HCT116 (cell line): ENCODE data around the gene CEP72. TPM values are rescaled to one million over a fixed set of nuclear protein-coding genes. Genes with fewer than 3 reads are reported as not detected.

ENCODE experiments used
- ATAC-seq: fragments of 200-7000 bp; cut with Tn5 transposase; 2 replicates; pipeline ENCODE4 v1.9.1; 2020; ENCODE audit warnings: mild to moderate bottlenecking, moderate library complexity
- BruUV-seq: library from RNA; stranded (reverse); fragments of 400-500 nt; replicated peaks from 2 replicates; lab custom pipeline; 2021; lab: Mats Ljungman, UMichigan
- CTCF ChIA-PET: fragments of 300-600 bp; sonication (Branson Sonifier 250); formaldehyde crosslinking; loops from one replicate; lab custom pipeline; 2021; ENCODE audit warnings: antibody characterized with exemption; lab: Charles Lee
- POLR2A ChIA-PET: fragments of 300-600, 350-600 bp; sonication (Branson Sonifier 250); formaldehyde crosslinking; loops from one replicate; lab custom pipeline; 2021; ENCODE audit warnings: antibody characterized with exemption; lab: Charles Lee
- RAD21 ChIA-PET, 2 experiments: fragments of 300-600 bp; sonication (Branson Sonifier 250); formaldehyde crosslinking; loops; one replicate each; lab custom pipeline; 2023; ENCODE audit warnings: low total read pairs in 2 of 2; ENCODE audit not compliant: uncharacterized antibody in 2 of 2, unreplicated experiment in 2 of 2, low non-redundant PET in 1 of 2; lab: Charles Lee
- DNase-seq: peaks from one replicate; pipeline ENCODE4 v3.0.0-alpha.2; 2010; ENCODE audit warnings: low read depth, low spot score
- H2AFZ ChIP-seq: fragments of 200-600 bp; shearing (Covaris generic), sonication (generic); 2 replicates; pipeline ENCODE4 v1.6.1; 2017; ENCODE audit warnings: low read depth, mixed run types, mixed read lengths, antibody characterized with exemption, low read length; ENCODE audit not compliant: poor library complexity, severe bottlenecking
- H3K27ac ChIP-seq: 2 replicates; pipeline ENCODE4 v1.5.1; 2012; ENCODE audit warnings: low read depth, low read length
- H3K27me3 ChIP-seq: fragments of 200-600 bp; sonication (generic); 2 replicates; pipeline ENCODE4 v1.6.1; 2016; ENCODE audit warnings: mixed run types, low read length, mixed read lengths; ENCODE audit not compliant: insufficient read depth
- H3K36me3 ChIP-seq, 2 experiments: fragments of 200-500 bp in 1 of 2; fragments of 200-600 bp in 1 of 2; sonication (Bioruptor generic) in 1 of 2; sonication (generic) in 1 of 2; 2 replicates each; pipeline versions ENCODE4 v1.5.1 to v1.6.1; 2014 to 2016; ENCODE audit warnings: low read length in 2 of 2, inconsistent platforms in 1 of 2, mixed read lengths in 1 of 2, mixed run types in 1 of 2; ENCODE audit not compliant: insufficient read depth in 2 of 2, control insufficient read depth in 1 of 2
- H3K4me1 ChIP-seq, 2 experiments: fragments of 200-600 bp in 1 of 2; sonication (generic) in 1 of 2; 2 replicates each; pipeline versions ENCODE4 v1.5.1 to v1.6.1; 2012 to 2017; ENCODE audit warnings: low read length in 2 of 2, inconsistent platforms in 1 of 2, mild to moderate bottlenecking in 1 of 2, mixed read lengths in 1 of 2, mixed run types in 1 of 2, moderate library complexity in 1 of 2; ENCODE audit not compliant: insufficient read depth in 2 of 2, control insufficient read depth in 1 of 2
- H3K4me2 ChIP-seq: fragments of 200-600 bp; sonication (generic); 2 replicates; pipeline ENCODE4 v1.6.1; 2017; ENCODE audit warnings: mixed run types, low read length, mixed read lengths
- H3K4me3 ChIP-seq, 2 experiments: fragments of 200-600 bp in 1 of 2; sonication (generic) in 1 of 2; replicated peaks in 1 of 2; 2 replicates each; pipeline ENCODE4 v1.5.1; 2011 to 2016; ENCODE audit warnings: low read length in 2 of 2, control low read depth in 1 of 2, low read depth in 1 of 2, mild to moderate bottlenecking in 1 of 2, mixed read lengths in 1 of 2, mixed run types in 1 of 2
- H3K79me2 ChIP-seq: fragments of 200-600 bp; sonication (generic); 2 replicates; pipeline ENCODE4 v1.6.1; 2017; ENCODE audit warnings: mild to moderate bottlenecking, mixed run types, low read length, moderate library complexity, mixed read lengths; ENCODE audit not compliant: insufficient read depth
- H3K9ac ChIP-seq: fragments of 200-600 bp; sonication (generic); 2 replicates; pipeline ENCODE4 v1.6.1; 2016; ENCODE audit warnings: low read length, mixed read lengths
- H3K9me2 ChIP-seq: fragments of 200-600 bp; sonication (generic), shearing (Covaris generic); 2 replicates; pipeline ENCODE4 v1.6.1; 2017; ENCODE audit warnings: mixed run types, mild to moderate bottlenecking, moderate library complexity; ENCODE audit not compliant: insufficient read depth
- H3K9me3 ChIP-seq, 2 experiments: fragments of 200-500 bp in 1 of 2; fragments of 200-600 bp in 1 of 2; sonication (Bioruptor generic) in 1 of 2; sonication (generic) in 1 of 2; 2 replicates each; pipeline ENCODE4 v1.6.1; 2014 to 2017; ENCODE audit warnings: low read length in 2 of 2, mixed read lengths in 2 of 2, inconsistent platforms in 1 of 2, low read depth in 1 of 2, mild to moderate bottlenecking in 1 of 2, mixed run types in 1 of 2, moderate library complexity in 1 of 2; ENCODE audit not compliant: control insufficient read depth in 1 of 2, insufficient read depth in 1 of 2
- H4K20me1 ChIP-seq: fragments of 200-600 bp; sonication (generic), shearing (Covaris generic); 2 replicates; pipeline ENCODE4 v1.6.1; 2017; ENCODE audit warnings: mixed run types, mild to moderate bottlenecking, moderate library complexity; ENCODE audit not compliant: insufficient read depth
- ATF3 ChIP-seq: IDR thresholded peaks from 2 replicates; pipeline ENCODE4 v1.6.1; 2012
- CBX3 ChIP-seq: IDR thresholded peaks from 2 replicates; pipeline ENCODE4 v1.6.1; 2012; ENCODE audit warnings: low read depth
- CEBPB ChIP-seq: IDR thresholded peaks from 2 replicates; pipeline ENCODE4 v1.6.1; 2012; ENCODE audit warnings: low read depth
- CTCF ChIP-seq, 3 experiments: fragments of 200-600 bp in 1 of 3; sonication (generic) in 1 of 3; IDR thresholded peaks in 2 of 3; conservative IDR thresholded peaks in 1 of 3; 2 replicates each; pipeline ENCODE4 v1.5.1; 2012 to 2017; ENCODE audit warnings: low read depth in 2 of 3, low read length in 2 of 3, antibody characterized with exemption in 1 of 3, borderline replicate concordance in 1 of 3, control low read depth in 1 of 3, mild to moderate bottlenecking in 1 of 3, mixed read lengths in 1 of 3, mixed run types in 1 of 3, moderate library complexity in 1 of 3; ENCODE audit not compliant: insufficient read depth in 1 of 3
- EGR1 ChIP-seq: IDR thresholded peaks from 2 replicates; pipeline ENCODE4 v1.6.1; 2012; ENCODE audit warnings: low read depth
- EZH2 ChIP-seq: fragments of 200-600 bp; sonication (generic); IDR thresholded peaks from 2 replicates; pipeline ENCODE4 v1.6.1; 2017; ENCODE audit warnings: antibody characterized with exemption, mixed run types
- EZH2phosphoT487 ChIP-seq: fragments of 200-600 bp; IDR thresholded peaks from 2 replicates; pipeline ENCODE4 v1.6.1; 2018; ENCODE audit warnings: antibody characterized with exemption, borderline replicate concordance
- FOSL1 ChIP-seq: IDR thresholded peaks from 2 replicates; pipeline ENCODE4 v1.6.1; 2012; ENCODE audit warnings: low read depth
- JUND ChIP-seq: IDR thresholded peaks from 2 replicates; pipeline ENCODE4 v1.6.1; 2012
- MAX ChIP-seq: IDR thresholded peaks from 2 replicates; pipeline ENCODE4 v1.6.1; 2012
- POLR2A ChIP-seq: IDR thresholded peaks from 2 replicates; pipeline ENCODE4 v1.7.0; 2011; ENCODE audit warnings: borderline replicate concordance; ENCODE audit not compliant: insufficient read depth, insufficient read length; ENCODE audit errors: extremely low read depth
- REST ChIP-seq: IDR thresholded peaks from 2 replicates; pipeline ENCODE4 v1.6.1; 2012; ENCODE audit warnings: low read depth
- TCF7L2 ChIP-seq: IDR thresholded peaks from 2 replicates; pipeline ENCODE4 v1.7.0; 2011; ENCODE audit warnings: borderline replicate concordance, inconsistent platforms; ENCODE audit not compliant: insufficient read depth, insufficient read length; ENCODE audit errors: extremely low read depth
- YY1 ChIP-seq: IDR thresholded peaks from 2 replicates; pipeline ENCODE4 v1.6.1; 2011; ENCODE audit warnings: low read length, low read depth, moderate library complexity, mild to moderate bottlenecking; ENCODE audit not compliant: insufficient replicate concordance; ENCODE audit errors: extremely low read depth
- ZBTB33 ChIP-seq: IDR thresholded peaks from 2 replicates; pipeline ENCODE4 v1.6.1; 2011; ENCODE audit warnings: mild to moderate bottlenecking, low read length, moderate library complexity; ENCODE audit not compliant: insufficient replicate concordance; ENCODE audit errors: extremely low read depth
- intact Hi-C: fragments of 100-400 bp; cut with micrococcal nuclease; formaldehyde crosslinking; loops from 2 replicates; pipeline ENCODE4 v1.10.0; 2022
- total RNA-seq: library from RNA; stranded (reverse); gene quantifications from one replicate; pipeline ENCODE4 v1.2.1, GENCODE V29; 2021; ENCODE audit not compliant: unreplicated experiment

CEP72 gene
- total RNA-seq, 1 experiment from 2014 or later: 25.6 TPM

GRCh38 chr5:606061-606460 is 6.1 kb upstream of the CEP72 start (continued):
- no peak for TF ChIP-seq ZBTB33
- TF ChIP-seq TCF7L2: no peak
- no peak for TF ChIP-seq ATF3
- TF ChIP-seq EGR1: no peak
- TF ChIP-seq POLR2A: no peak

GRCh38 chr5:606526-607399 is 5.4 kb upstream of the CEP72 start:
- BruUV-seq: no TSS peak
- POLR2A ChIA-PET: no interaction called here
- Histone ChIP-seq H3K4me2 (no peak overlapping the region), H3K9me3 (no peaks in the 10 kb centered on the region), H3K9me2 (no peaks in the 10 kb centered on the region), H2AFZ (no peak overlapping the region), H3K27ac (no peak overlapping the region), H3K36me3 (no peaks in the 10 kb centered on the region), H3K4me1 (peaks cover 0 to 6% of the 10 kb centered on the region in 2 experiments; a peak in 2 of 4 replicates), H4K20me1 (no peaks in the 10 kb centered on the region), H3K4me3 (no peak overlapping the region), H3K9ac (no peak overlapping the region), H3K79me2 (no peaks in the 10 kb centered on the region), H3K27me3 (peaks cover 1% of the 10 kb centered on the region; the same call in 1 of the 2 replicates)
- ATAC-seq: no peak
- intact Hi-C loops: no loop called here
- CTCF ChIA-PET: no interaction called here
- DNase-seq: no peak
- RAD21 ChIA-PET: no interaction called here
- TF ChIP-seq YY1 (no peak), POLR2A (no peak), REST (no peak), TCF7L2 (no peak), CTCF (IDR thresholded peaks at IDR 0.05 in 2 of 3, conservative IDR thresholded peaks at IDR 0.05 in 1 of 3; ENCODE audit: borderline replicate concordance in 1 of 3, insufficient read depth in 1 of 3, low read depth in 2 of 3, low read length in 2 of 3) (no peak), FOSL1 (no peak), EZH2phosphoT487 (no peak), EZH2 (no peak), EGR1 (no peak), MAX (no peak), CBX3 (no peak), JUND (no peak), CEBPB (no peak)
